DMS79 treated with DMSO at 0.1 percent for 48 hours (cell line): ENCODE data around the gene PLD5.
"Not testable (repeated sequence)": the region's sequence is repeated elsewhere in the genome, so short reads cannot be mapped to it uniquely, and the experiment has no call there.

Source experiments
- DNase-seq: peaks from one replicate; lab custom pipeline; 2025; lab: John Stamatoyannopoulos, UW

Gene PLD5

DNA sequence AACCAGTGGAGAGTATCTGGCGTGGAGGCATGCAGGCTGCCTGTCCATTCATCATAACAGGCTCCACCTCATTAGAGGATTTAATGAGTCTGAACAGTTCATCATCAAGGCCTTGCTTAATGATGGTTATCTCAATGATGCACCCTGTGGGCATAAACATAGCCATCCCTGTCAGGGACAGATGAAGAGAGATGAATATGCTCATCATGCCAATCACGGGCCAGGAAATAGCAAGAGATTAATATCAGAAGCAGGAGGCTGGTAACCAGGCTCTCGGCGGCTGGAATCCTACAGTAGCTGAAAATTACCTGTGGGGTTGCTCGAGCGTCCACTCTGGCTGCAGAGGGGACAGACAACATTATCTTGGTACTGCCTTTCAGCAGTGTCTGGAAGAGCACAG, 247.7 kb downstream of the PLD5 start:
- DNase-seq: not testable (repeated sequence)

- DNase-seq: not testable (repeated sequence)
Measured at GRCh38 chr1:242267004-242267403, 257.5 kb downstream of the PLD5 start.

DNA sequence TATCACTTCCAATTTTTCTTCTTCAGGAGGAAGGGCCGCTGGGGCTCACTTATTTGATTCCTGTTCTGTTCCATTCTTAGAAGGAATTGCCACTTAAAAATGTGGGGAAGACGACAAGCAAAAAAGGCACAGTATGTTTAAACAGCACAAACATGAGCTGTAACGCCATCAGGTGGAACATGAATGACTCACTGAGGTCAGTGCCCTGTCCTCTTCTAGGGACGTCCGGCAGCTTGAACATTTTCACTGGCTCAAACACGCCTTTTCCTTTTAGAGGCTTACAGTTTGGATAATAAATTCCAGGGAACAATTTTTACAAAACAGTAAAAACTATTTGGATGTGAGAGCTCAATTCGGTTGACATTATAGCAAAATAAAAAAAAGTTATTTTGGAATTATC, 260.1 kb downstream of the PLD5 start:
- DNase-seq: not testable (repeated sequence)

DNA sequence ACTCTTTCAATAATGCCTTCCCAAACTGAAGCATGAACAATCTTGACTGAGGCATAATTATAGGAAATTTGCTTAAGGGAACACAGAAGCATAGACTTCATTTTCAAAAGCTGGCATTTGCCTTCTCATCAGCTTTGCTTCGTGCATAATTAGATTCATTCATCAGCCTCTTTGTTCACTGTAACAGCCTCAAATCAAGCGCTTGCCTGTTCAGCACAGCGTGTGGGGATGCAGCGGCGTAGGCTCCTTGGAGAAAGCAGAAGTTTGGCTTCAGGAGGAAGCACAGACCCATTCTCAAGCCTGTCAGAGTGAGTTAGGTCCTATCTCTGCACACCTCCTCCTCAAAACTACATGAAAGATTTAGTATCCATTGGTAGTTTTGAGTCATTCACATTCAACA, 279.2 kb downstream of the PLD5 start:
- DNase-seq: no peak

DNA sequence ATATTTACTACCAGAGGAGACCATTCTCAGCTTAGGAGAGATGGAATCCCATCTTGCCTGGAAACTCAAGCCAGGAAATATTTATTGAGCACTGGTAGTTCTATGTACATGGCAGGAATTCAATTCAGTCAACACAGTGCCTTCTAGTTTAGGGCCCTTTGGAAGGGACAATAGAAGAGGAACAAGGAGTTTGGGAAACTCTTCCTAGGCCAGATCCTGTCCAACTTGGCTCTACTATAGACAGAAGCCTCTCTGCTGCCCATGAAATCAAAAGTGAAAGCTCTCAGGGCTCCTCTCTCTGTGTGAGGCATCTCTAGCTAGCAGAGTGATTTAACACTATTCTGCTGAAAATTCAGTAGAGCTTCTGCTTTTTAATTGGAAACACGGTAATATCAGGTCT, 281.0 kb downstream of the PLD5 start:
- DNase-seq: no peak

- no peak for DNase-seq
Measured at GRCh38 chr1:242242983-242243382, 281.5 kb downstream of the PLD5 start.

GRCh38 chr1:242241936-242242335, 282.6 kb downstream of the PLD5 start:
- no peak for DNase-seq

- DNase-seq: no peak
Measured at GRCh38 chr1:242240691-242241090, 283.8 kb downstream of the PLD5 start.

GRCh38 chr1:242240077-242240476, 284.4 kb downstream of the PLD5 start:
- no peak for DNase-seq

DNA sequence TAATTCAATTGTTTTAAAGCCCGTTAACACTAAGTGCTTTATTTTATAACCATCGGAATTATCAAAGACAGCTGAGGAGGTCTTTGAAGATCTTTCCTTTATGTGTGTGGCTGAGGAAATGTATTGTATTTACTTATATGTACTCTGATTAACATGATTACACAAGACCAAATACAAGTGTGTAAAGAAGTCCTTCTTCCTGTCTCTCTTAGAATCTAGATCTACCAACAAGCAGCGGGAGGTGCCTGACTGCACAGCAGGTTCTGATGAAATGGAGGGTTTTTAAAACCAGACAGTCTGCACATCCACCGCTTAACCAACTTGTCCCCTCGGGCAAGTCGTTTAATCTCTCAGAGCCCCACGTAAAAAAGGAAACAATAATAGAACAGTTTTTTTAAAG, 285.1 kb downstream of the PLD5 start:
- no peak for DNase-seq

DNA sequence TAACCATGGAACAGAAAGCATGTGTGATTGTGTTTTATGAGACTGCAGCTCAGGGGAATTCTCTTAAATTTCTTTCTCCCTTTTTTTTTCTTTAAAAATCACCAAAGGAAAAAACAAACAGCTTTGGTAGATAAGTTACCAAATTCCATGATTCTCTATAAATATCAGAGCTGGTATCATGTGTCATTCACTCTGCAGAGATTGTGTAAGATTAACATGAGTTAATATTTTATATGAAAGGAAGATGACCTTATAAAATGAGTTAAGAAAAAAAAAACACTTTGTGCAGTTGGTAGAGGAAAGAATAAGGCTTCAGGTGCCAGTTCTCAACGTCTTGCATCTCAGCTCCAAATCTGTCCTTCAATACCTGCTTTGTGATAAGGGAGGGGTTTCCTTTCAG, 287.4 kb downstream of the PLD5 start:
- no peak for DNase-seq

DNA sequence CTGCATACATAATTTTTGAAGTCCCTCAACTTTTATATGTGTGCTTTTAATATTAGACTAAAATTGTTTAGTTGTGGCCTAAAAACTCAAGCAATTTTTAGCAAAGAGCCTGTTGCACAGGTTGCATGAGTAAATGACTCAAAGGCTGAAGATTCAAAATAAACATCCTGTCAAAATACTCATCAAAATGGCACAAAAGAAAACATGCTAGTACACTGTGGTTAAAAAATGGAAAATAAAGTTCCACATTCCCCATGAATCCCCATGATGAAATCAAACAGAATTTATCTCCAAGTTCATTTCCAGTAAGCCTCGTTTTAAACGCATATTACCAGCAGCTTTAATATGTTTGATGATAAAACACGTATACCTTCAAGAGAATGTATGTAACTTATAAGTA, 295.5 kb downstream of the PLD5 start:
- no peak for DNase-seq

- DNase-seq: no peak
Measured at GRCh38 chr1:242225767-242226573, 298.5 kb downstream of the PLD5 start.

DNA sequence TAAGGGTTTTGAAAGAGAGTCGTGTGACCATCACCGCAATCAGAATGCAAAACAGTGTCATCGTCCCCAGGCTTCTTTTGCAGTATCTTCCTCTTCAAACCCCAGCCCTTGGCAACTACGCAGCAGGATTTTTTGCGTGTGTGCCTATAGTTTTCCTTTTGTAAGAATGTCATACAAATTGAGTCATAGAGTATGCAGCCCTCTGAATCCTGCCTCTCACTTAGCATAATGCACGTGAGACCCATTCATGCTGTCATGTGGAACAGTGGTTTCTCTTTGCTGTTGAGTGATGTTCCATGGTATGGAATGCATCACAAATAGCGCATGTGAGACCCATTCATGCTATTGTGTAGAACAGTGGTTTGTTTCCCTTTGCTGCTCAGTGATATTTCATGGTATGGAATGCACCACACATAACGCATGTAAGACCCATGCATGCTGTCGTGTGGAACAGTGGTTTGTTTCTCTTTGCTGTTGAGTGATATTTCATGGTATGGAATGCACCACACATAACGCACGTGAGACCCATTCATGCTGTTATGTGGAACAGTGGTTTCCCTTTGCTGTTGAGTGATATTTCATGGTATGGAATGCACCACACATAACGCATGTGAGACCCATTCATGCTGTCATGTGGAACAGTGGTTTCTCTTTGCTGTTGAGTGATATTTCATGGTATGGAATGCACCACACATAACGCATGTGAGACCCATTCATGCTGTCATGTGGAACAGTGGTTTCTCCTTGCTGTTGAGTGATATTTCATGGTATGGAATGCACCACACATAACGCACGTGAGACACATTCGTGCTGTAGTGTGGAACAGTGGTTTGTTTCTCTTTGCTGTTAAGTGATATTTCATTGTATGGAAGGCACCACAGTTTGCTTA, 299.4 kb downstream of the PLD5 start:
- not testable (repeated sequence) for DNase-seq

- DNase-seq: no peak
Measured at GRCh38 chr1:242224461-242224860, 300.0 kb downstream of the PLD5 start.

DNA sequence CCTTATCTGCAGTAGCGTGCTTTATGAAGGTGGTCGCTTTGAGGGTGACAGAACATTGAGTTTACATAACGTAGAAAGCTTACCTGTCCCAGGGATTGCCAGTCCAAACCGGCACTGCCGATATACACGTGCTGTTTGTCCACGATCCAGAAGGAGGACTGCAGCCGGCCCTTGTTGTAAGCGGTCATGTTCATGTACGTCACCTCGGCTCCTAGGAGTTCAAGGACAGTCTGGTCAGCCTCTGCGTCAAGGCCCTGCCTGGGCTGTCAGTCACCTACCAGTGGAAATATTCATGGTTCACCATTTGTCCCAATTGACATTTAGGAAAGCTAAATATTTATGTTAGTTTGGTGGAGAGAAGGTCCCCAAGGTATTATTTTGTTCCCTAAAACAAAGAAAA, 304.6 kb downstream of the PLD5 start:
- no peak for DNase-seq

- DNase-seq: no peak
Measured at GRCh38 chr1:242219298-242219901, 305.1 kb downstream of the PLD5 start.

- no peak for DNase-seq
Measured at GRCh38 chr1:242216368-242216767, 308.1 kb downstream of the PLD5 start.

DNA sequence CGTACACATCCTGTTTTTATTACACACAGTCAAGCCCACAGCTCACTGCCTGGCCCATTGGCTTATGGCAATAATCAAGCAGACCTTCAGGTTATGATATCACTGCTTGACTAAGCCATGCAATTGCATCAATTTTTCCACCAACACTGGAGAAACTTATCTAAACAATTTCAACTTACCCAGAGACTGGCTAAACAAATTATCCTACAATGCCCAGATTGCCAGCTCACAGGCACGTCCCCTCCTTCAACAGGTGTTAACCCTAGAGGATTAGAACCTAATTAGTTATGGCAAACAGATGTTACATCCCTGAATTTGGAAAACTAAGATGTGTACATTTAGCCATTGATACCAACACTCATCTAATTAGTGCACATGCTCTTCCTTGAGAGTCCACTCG, 310.0 kb downstream of the PLD5 start:
- DNase-seq: not testable (repeated sequence)

GRCh38 chr1:242212961-242213360, 311.5 kb downstream of the PLD5 start:
- DNase-seq: not testable (repeated sequence)

- no peak for DNase-seq
Measured at GRCh38 chr1:242212401-242212800, 312.1 kb downstream of the PLD5 start.

DNA sequence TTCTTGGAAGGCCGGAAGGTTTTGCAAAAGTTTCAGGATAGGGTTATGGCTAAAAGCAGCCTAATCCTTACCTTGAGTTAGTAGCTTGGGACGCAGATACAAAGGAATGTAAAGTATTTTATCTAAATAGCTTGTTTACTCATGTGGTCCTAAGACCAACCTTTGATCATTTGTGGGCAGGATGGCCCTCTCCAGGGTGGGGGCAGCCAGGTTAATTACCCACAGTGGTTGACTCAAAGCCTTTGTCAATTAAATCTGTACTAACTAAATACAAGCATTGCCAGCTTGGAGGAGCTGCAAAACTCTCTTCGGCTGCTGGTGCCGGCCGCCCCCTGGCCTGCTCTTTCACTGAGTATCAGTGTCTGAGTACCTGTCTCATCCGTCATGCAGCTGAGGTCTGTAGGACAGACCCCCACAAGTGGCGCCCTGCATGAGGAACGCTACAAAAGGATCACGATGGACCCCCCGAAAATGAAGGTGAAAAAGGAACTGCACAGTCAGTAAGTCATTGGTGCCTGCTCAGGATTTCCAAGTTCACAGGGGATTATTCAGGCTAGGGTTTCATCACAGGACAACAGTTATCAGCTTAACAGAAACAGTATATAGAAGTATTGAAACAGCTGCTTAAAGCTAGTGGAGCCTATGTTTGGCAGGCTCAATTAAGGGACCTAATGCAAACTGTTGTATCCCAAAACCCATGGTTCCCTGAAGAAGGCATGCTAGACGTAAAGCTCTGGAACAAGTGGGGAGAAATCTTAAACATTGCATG, 313.1 kb downstream of the PLD5 start:
- no peak for DNase-seq
